Measurements from ENCODE around the gene PDGFA. TPM values are rescaled to one million over a fixed set of nuclear protein-coding genes. Genes with fewer than 3 reads are reported as not detected.

The PDGFA gene
- total RNA-seq, 4 donors from 2014 or later: 7.0 to 23.7 (median 8.8) TPM

- DNase-seq (ENCODE audit: low spot score) (no peak), ATAC-seq (ENCODE audit: low FRiP score) (no peak)
- no peak for TF ChIP-seq CTCF (IDR thresholded peaks at IDR 0.05)
Observed at GRCh38 chr7:458511-459245, 61.0 kb downstream of the PDGFA start.

- TF ChIP-seq CTCF (IDR thresholded peaks at IDR 0.05): no peak
- ATAC-seq (ENCODE audit: low FRiP score): no peak
- DNase-seq (ENCODE audit: low spot score): peak; percentile 20
Observed at GRCh38 chr7:457814-458510, 61.7 kb downstream of the PDGFA start.

- ATAC-seq (ENCODE audit: low FRiP score) (no peak), DNase-seq (ENCODE audit: low spot score) (no peak)
- no peak for TF ChIP-seq CTCF (IDR thresholded peaks at IDR 0.05)
Observed at GRCh38 chr7:455110-455928, 64.3 kb downstream of the PDGFA start.

GRCh38 chr7:454356-455109 is 65.1 kb downstream of the PDGFA start:
- TF ChIP-seq CTCF (IDR thresholded peaks at IDR 0.05): no peak
- DNase-seq (ENCODE audit: low spot score): no peak
- ATAC-seq (ENCODE audit: low FRiP score): no peak

GRCh38 chr7:453597-454306 is 65.9 kb downstream of the PDGFA start:
- DNase-seq (ENCODE audit: low spot score) (no peak), ATAC-seq (ENCODE audit: low FRiP score) (no peak)
- no peak for TF ChIP-seq CTCF (IDR thresholded peaks at IDR 0.05)
